ENCODE measurements around the gene GREM1. TPM values are rescaled to one million over a fixed set of nuclear protein-coding genes. Genes with fewer than 3 reads are reported as not detected.
A peak's percentile ranks its signal among the peaks of the same experiment; 100 is the strongest.

Gene GREM1
- total and polyA plus RNA-seq, 4 experiments from 2014 or later, result not detected

- Histone ChIP-seq H3K4me3 (ENCODE audit: low read length in 2 of 2) (no peak overlapping the region), H3K36me3 (ENCODE audit: insufficient read depth, low read length) (no peaks in the 10 kb centered on the region), H3K27ac (ENCODE audit: low read depth, low read length) (no peak overlapping the region), H3K27me3 (ENCODE audit: insufficient read depth, low read length) (no peaks in the 10 kb centered on the region), H3K4me1 (ENCODE audit: insufficient read depth, low read length) (peaks cover 6% of the 10 kb centered on the region), H3K9me3 (ENCODE audit: control insufficient read depth in 1 of 2, low read length in 2 of 2) (no peaks in the 10 kb centered on the region)
- intact Hi-C loops (cut with micrococcal nuclease), result no loop called here
- ChIA-PET POLR2A (ENCODE audit: partially characterized antibody) (no interaction called here), CTCF (ENCODE audit: partially characterized antibody) (no interaction called here)
- Mint-ChIP-seq H3K27ac (no peak overlapping the region), H3K27me3 (peaks cover 37 to 38% of the 10 kb centered on the region in 2 donors), H3K36me3 (no peaks in the 10 kb centered on the region), H3K4me1 (peaks cover 6 to 27% (median 10%) of the 10 kb centered on the region in 4 donors), H3K4me3 (no peak overlapping the region), H3K9me3 (peaks cover 0 to 12% (median 3%) of the 10 kb centered on the region in 8 donors)
- DNase-seq, result no peak
These were observed 3.8 kb downstream of the GREM1 start for GRCh38 chr15:32721596-32721995.

- no peak overlapping the region for H3K27ac ChIP-seq (ENCODE audit: low read depth, low read length)
- H3K4me3 ChIP-seq (ENCODE audit: low read length in 2 of 2), result no peak overlapping the region
- no peak for DNase-seq
- Mint-ChIP-seq H3K27me3 (peaks cover 32 to 33% of the 10 kb centered on the region in 2 donors), H3K36me3 (no peaks in the 10 kb centered on the region), H3K4me3 (no peak overlapping the region), H3K9me3 (peaks cover 0 to 13% (median 3%) of the 10 kb centered on the region in 8 donors), H3K4me1 (peaks cover under 1 to 21% (median 5%) of the 10 kb centered on the region in 4 donors), H3K27ac (no peak overlapping the region)
- H3K4me1 ChIP-seq (ENCODE audit: insufficient read depth, low read length), result peaks cover under 1% of the 10 kb centered on the region
- intact Hi-C loops (cut with micrococcal nuclease), result no loop called here
- CTCF ChIA-PET (ENCODE audit: partially characterized antibody), result no interaction called here
- H3K9me3 ChIP-seq (ENCODE audit: control insufficient read depth in 1 of 2, low read length in 2 of 2), result no peaks in the 10 kb centered on the region
- no peaks in the 10 kb centered on the region for H3K27me3 ChIP-seq (ENCODE audit: insufficient read depth, low read length)
- no peaks in the 10 kb centered on the region for H3K36me3 ChIP-seq (ENCODE audit: insufficient read depth, low read length)
- POLR2A ChIA-PET (ENCODE audit: partially characterized antibody), result no interaction called here
These were observed 4.3 kb downstream of the GREM1 start for GRCh38 chr15:32722136-32722535.

DNA sequence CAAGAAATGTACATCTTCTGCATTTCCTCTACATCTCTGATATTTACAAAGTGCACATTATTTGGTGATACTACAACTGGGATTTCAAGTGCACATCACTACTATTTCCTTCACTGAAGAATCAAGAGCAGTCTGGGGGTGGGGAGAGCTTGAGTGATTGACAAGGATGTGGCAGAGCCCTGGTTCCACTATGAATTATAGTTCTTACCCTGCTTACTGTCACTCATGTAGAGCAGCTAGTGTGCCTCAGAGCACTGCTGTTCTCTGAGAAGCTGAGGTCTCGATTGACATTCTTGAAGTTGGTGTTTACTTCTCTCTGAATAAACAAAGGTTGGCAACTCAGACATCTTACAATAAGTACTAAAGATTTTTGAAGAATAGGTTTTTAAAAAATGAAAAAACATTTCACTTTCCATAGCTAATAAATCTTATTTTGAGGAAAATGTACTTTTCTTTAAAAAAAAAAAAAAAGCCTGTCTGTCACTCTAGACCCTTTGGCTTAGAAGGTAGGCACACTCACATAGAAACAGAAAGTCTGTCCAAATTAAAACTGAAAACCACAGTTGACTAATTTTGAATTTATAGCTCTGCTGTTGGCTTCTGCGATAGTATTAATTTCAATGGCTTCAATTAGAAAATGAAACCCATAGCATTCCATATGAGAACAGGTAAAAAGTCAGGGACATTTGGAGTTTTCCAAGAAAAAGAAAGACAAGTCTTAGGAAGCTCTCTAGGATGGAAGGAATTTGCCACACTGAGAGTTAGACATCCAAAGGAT lies 5.6 kb downstream of the GREM1 start:
- no peaks in the 10 kb centered on the region for H3K9me3 ChIP-seq (ENCODE audit: control insufficient read depth in 1 of 2, low read length in 2 of 2)
- intact Hi-C loops (cut with micrococcal nuclease), result no loop called here
- ChIA-PET POLR2A (ENCODE audit: partially characterized antibody) (no interaction called here), CTCF (ENCODE audit: partially characterized antibody) (no interaction called here)
- no peak overlapping the region for H3K27ac Mint-ChIP-seq
- H3K27me3 Mint-ChIP-seq, result peaks cover 33 to 34% of the 10 kb centered on the region in 2 donors
- no peak for DNase-seq
- H3K4me1 Mint-ChIP-seq, result peaks cover 0 to 14% (median 5%) of the 10 kb centered on the region in 4 donors
- H3K9me3 Mint-ChIP-seq, result peaks cover 0 to 13% (median 3%) of the 10 kb centered on the region in 8 donors
- H3K27me3 ChIP-seq (ENCODE audit: insufficient read depth, low read length), result no peaks in the 10 kb centered on the region
- H3K4me3 Mint-ChIP-seq, result no peak overlapping the region
- H3K27ac ChIP-seq (ENCODE audit: low read depth, low read length), result no peak overlapping the region
- no peak overlapping the region for H3K4me3 ChIP-seq (ENCODE audit: low read length in 2 of 2)
- H3K36me3 Mint-ChIP-seq, result no peaks in the 10 kb centered on the region
- H3K4me1 ChIP-seq (ENCODE audit: insufficient read depth, low read length), result no peaks in the 10 kb centered on the region
- H3K36me3 ChIP-seq (ENCODE audit: insufficient read depth, low read length), result no peaks in the 10 kb centered on the region

DNA sequence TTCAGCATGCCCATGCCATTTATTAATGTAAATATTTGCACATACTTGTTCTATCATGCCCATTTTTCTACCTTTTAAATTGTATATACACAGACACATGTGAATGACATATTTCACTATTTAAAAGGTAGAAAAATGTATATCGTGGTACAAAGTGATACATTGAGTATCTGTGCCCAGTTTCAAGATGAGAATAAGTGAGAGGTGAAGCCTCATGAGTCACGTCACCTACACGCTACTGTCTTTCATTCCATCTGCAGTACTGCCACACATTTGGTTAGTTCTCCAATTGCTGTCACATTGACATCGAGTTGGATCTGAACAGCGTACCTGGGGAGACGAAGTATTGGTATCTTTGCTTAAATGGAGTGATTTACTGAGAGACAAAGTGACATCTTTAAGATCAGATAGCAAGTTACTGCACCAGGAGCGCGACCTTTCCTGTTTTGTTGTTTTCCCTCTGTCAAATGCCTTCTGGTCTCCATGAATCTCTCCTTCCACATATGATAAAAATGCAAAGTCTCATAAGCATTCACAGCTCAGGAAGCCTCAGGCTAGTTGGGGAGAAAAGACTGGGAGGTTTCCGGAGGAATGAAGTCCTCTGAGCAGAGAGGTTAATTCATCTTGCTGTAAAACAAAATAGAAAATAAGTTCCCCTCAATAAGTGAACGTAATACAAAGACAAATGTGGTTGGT lies 12.0 kb downstream of the GREM1 start:
- H3K9me3 ChIP-seq (ENCODE audit: control insufficient read depth in 1 of 2, low read length in 2 of 2), result no peaks in the 10 kb centered on the region
- H3K4me3 Mint-ChIP-seq, result no peak overlapping the region
- no peaks in the 10 kb centered on the region for H3K36me3 Mint-ChIP-seq
- H3K27ac ChIP-seq (ENCODE audit: low read depth, low read length), result no peak overlapping the region
- H3K27ac Mint-ChIP-seq, result no peak overlapping the region
- no peaks in the 10 kb centered on the region for H3K4me1 Mint-ChIP-seq
- H3K27me3 Mint-ChIP-seq, result peaks cover 14 to 26% of the 10 kb centered on the region in 2 donors
- ChIA-PET CTCF (ENCODE audit: partially characterized antibody) (no interaction called here), POLR2A (ENCODE audit: partially characterized antibody) (no interaction called here)
- intact Hi-C loops (cut with micrococcal nuclease), result no loop called here
- peaks cover 0 to 17% (median 3%) of the 10 kb centered on the region in 8 donors for H3K9me3 Mint-ChIP-seq
- no peaks in the 10 kb centered on the region for H3K4me1 ChIP-seq (ENCODE audit: insufficient read depth, low read length)
- no peak overlapping the region for H3K4me3 ChIP-seq (ENCODE audit: low read length in 2 of 2)
- no peaks in the 10 kb centered on the region for H3K27me3 ChIP-seq (ENCODE audit: insufficient read depth, low read length)
- no peak for DNase-seq
- no peaks in the 10 kb centered on the region for H3K36me3 ChIP-seq (ENCODE audit: insufficient read depth, low read length)

- Histone ChIP-seq H3K4me3 (ENCODE audit: low read length in 2 of 2) (no peak overlapping the region), H3K36me3 (ENCODE audit: insufficient read depth, low read length) (no peaks in the 10 kb centered on the region), H3K9me3 (ENCODE audit: control insufficient read depth in 1 of 2, low read length in 2 of 2) (no peaks in the 10 kb centered on the region), H3K4me1 (ENCODE audit: insufficient read depth, low read length) (no peaks in the 10 kb centered on the region), H3K27me3 (ENCODE audit: insufficient read depth, low read length) (no peaks in the 10 kb centered on the region), H3K27ac (ENCODE audit: low read depth, low read length) (no peak overlapping the region)
- DNase-seq, result peak in 1 of 5 donors; percentile 6
- Mint-ChIP-seq H3K36me3 (no peaks in the 10 kb centered on the region), H3K4me3 (no peak overlapping the region), H3K27ac (no peak overlapping the region), H3K9me3 (peaks cover 0 to 15% (median 2%) of the 10 kb centered on the region in 8 donors), H3K4me1 (no peaks in the 10 kb centered on the region), H3K27me3 (peaks cover 15 to 20% of the 10 kb centered on the region in 2 donors)
- intact Hi-C loops (cut with micrococcal nuclease), result no loop called here
- ChIA-PET POLR2A (ENCODE audit: partially characterized antibody) (no interaction called here), CTCF (ENCODE audit: partially characterized antibody) (no interaction called here)
These were observed 13.2 kb downstream of the GREM1 start for GRCh38 chr15:32730677-32731654.

GRCh38 chr15:32732574-32733157 lies 14.9 kb downstream of the GREM1 start:
- ChIA-PET POLR2A (ENCODE audit: partially characterized antibody) (no interaction called here), CTCF (ENCODE audit: partially characterized antibody) (no interaction called here)
- H3K36me3 Mint-ChIP-seq, result no peaks in the 10 kb centered on the region
- no peaks in the 10 kb centered on the region for H3K9me3 ChIP-seq (ENCODE audit: control insufficient read depth in 1 of 2, low read length in 2 of 2)
- H3K4me1 ChIP-seq (ENCODE audit: insufficient read depth, low read length), result no peaks in the 10 kb centered on the region
- H3K9me3 Mint-ChIP-seq, result peaks cover 0 to 11% (median 2%) of the 10 kb centered on the region in 8 donors
- H3K27me3 ChIP-seq (ENCODE audit: insufficient read depth, low read length), result no peaks in the 10 kb centered on the region
- no peaks in the 10 kb centered on the region for H3K36me3 ChIP-seq (ENCODE audit: insufficient read depth, low read length)
- H3K4me3 Mint-ChIP-seq, result no peak overlapping the region
- DNase-seq, result no peak
- H3K27me3 Mint-ChIP-seq, result peaks cover 22 to 26% of the 10 kb centered on the region in 2 donors
- no peak overlapping the region for H3K27ac Mint-ChIP-seq
- no peak overlapping the region for H3K27ac ChIP-seq (ENCODE audit: low read depth, low read length)
- H3K4me1 Mint-ChIP-seq, result no peaks in the 10 kb centered on the region
- no peak overlapping the region for H3K4me3 ChIP-seq (ENCODE audit: low read length in 2 of 2)
- intact Hi-C loops (cut with micrococcal nuclease), result no loop called here
